GM12878 (cell line): Measurements from ENCODE around the gene UQCR11. TPM values are rescaled to one million over a fixed set of nuclear protein-coding genes. Genes with fewer than 3 reads are reported as not detected.

ENCODE experiments used
- ATF2 ChIP-seq: IDR thresholded peaks from 2 replicates; pipeline ENCODE4 v1.6.1; 2012; ENCODE audit warnings: low read length, inconsistent platforms
- ATF7 ChIP-seq: fragments of 450-650 bp; IDR thresholded peaks from 2 replicates; pipeline ENCODE4 v1.6.1; 2016; ENCODE audit warnings: low read depth, mild to moderate bottlenecking
- BCL3 ChIP-seq: IDR thresholded peaks from 2 replicates; pipeline ENCODE4 v1.6.1; 2011; ENCODE audit warnings: borderline replicate concordance, low read depth, mild to moderate bottlenecking, moderate library complexity, low read length; ENCODE audit not compliant: insufficient read depth, poor library complexity, severe bottlenecking
- KAT2A ChIP-seq: conservative IDR thresholded peaks from 2 replicates; pipeline ENCODE4 v1.6.1; 2011; ENCODE audit warnings: low read depth, low read length; ENCODE audit not compliant: control insufficient read depth
- MTA3 ChIP-seq: IDR thresholded peaks from 2 replicates; pipeline ENCODE4 v1.6.1; 2012; ENCODE audit warnings: low read length, inconsistent platforms, borderline replicate concordance
- MYB ChIP-seq: fragments of 150-350 bp; IDR thresholded peaks from 2 replicates; pipeline ENCODE4 v1.6.1; 2014; ENCODE audit warnings: mild to moderate bottlenecking, low read depth, low read length, borderline replicate concordance
- NRF1 ChIP-seq: conservative IDR thresholded peaks from 2 replicates; pipeline ENCODE4 v1.6.1; 2011; ENCODE audit warnings: mild to moderate bottlenecking, low read depth, low read length, improper control_type of control experiment
- PAX5 ChIP-seq: IDR thresholded peaks from 2 replicates; pipeline ENCODE4 v1.6.1; 2011; ENCODE audit warnings: low read depth, low read length, borderline replicate concordance
- PKNOX1 ChIP-seq: fragments of 450-650 bp; IDR thresholded peaks from 2 replicates; pipeline ENCODE4 v1.6.1; 2016; ENCODE audit warnings: mild to moderate bottlenecking
- RAD21 ChIP-seq: IDR thresholded peaks from 2 replicates; pipeline ENCODE4 v1.6.1; 2011; ENCODE audit warnings: mild to moderate bottlenecking, low read depth, low read length, moderate library complexity; ENCODE audit not compliant: insufficient read depth
- SKIL ChIP-seq: fragments of 450-650 bp; IDR thresholded peaks from 2 replicates; pipeline ENCODE4 v1.6.1; 2017; ENCODE audit warnings: mild to moderate bottlenecking, low read depth, inconsistent platforms; ENCODE audit not compliant: poor library complexity, severe bottlenecking
- SP1 ChIP-seq: IDR thresholded peaks from one replicate; pipeline ENCODE4 v1.6.1; 2011; ENCODE audit warnings: low read depth, low read length
- SREBF1 ChIP-seq: IDR thresholded peaks from 2 replicates; pipeline ENCODE4 v1.6.1; 2012; ENCODE audit warnings: mild to moderate bottlenecking, low read length
- SREBF2 ChIP-seq: IDR thresholded peaks from 2 replicates; pipeline ENCODE4 v1.6.1; 2012; ENCODE audit warnings: mild to moderate bottlenecking, low read length
- STAT1 ChIP-seq: fragments of 450-650 bp; conservative IDR thresholded peaks from 2 replicates; pipeline ENCODE4 v1.6.1; 2014; ENCODE audit warnings: antibody characterized with exemption, mild to moderate bottlenecking
- STAT3 ChIP-seq: IDR thresholded peaks from 2 replicates; pipeline ENCODE4 v1.6.1; 2011; ENCODE audit warnings: low read depth, low read length, improper control_type of control experiment
- TCF7 ChIP-seq: IDR thresholded peaks from 2 replicates; pipeline ENCODE4 v1.6.1; 2014; ENCODE audit warnings: antibody characterized with exemption, borderline replicate concordance
- YY1 ChIP-seq: IDR thresholded peaks from 2 replicates; pipeline ENCODE4 v1.6.1; 2011; ENCODE audit warnings: low read depth, mild to moderate bottlenecking, low read length
- ZNF687 ChIP-seq: fragments of 450-650 bp; IDR thresholded peaks from 2 replicates; pipeline ENCODE4 v1.6.1; 2017; ENCODE audit warnings: mild to moderate bottlenecking, moderate library complexity
- polyA plus RNA-seq, 11 experiments: library from polyadenylated mRNA; depleted of rRNA in 4 of 11; unstranded in 6 of 11; stranded (reverse) in 5 of 11; fragments of >200 nt; fragmentation: Nextera tagmentation in 4 of 11; fragmentation: Illumina TruSeq in 1 of 11; extraction: Ambion mirVana in 4 of 11; extraction: Trizol in 1 of 11; gene quantifications; 1 replicate in 1 of 11; 2 replicates in 10 of 11; pipeline versions ENCODE4 v1.2.1 to v1.2.3, GENCODE V29; 2011 to 2016; ENCODE audit warnings: inconsistent platforms in 2 of 11, missing spikeins in 2 of 11, low read depth in 1 of 11
- total RNA-seq, 4 experiments: library from RNA; depleted of rRNA in 3 of 4; stranded (reverse); fragments of >200 nt in 3 of 4; fragmentation: Illumina TruSeq in 1 of 4; extraction: Trizol in 1 of 4; gene quantifications; 2 replicates each; pipeline versions ENCODE4 v1.2.1 to v1.2.3, GENCODE V29; 2013 to 2021

Gene UQCR11
- total and polyA plus RNA-seq, 10 of the 15 experiments (the other 5 are each of a cell fraction or from before 2014, with no cell fraction given): 28.6 to 586 (median 193) TPM

GRCh38 chr19:1592755-1593500, 12.3 kb downstream of the UQCR11 start, which contains the start of gene MBD3 (continued):
- TF ChIP-seq YY1 (0 out of 2 replicates have a peak, but pooled peaks have one; percentile 23), ZNF687 (no peak), RAD21 (no peak), TCF7 (no peak), SREBF2 (no peak), STAT3 (no peak), ATF2 (no peak), NRF1 (peak; percentile 68), SP1 (peak; percentile 75), BCL3 (no peak), SKIL (no peak), ATF7 (no peak), MYB (no peak), MTA3 (no peak), SREBF1 (no peak), KAT2A (no peak), PAX5 (no peak), PKNOX1 (peak; percentile 81), STAT1 (no peak)
